IMR-90 (cell line): ENCODE data around the gene RBFOX1.

Source experiments
- BHLHE40 ChIP-seq: fragments of 150-350 bp; IDR thresholded peaks from 2 replicates; pipeline ENCODE4 v1.6.1; 2016; ENCODE audit warnings: mild to moderate bottlenecking, low read depth, low read length
- CEBPB ChIP-seq: IDR thresholded peaks from 2 replicates; pipeline ENCODE4 v1.6.1; 2012; ENCODE audit warnings: low read depth, low read length, improper control_type of control experiment
- CTCF ChIP-seq: conservative IDR thresholded peaks from 2 replicates; pipeline ENCODE4 v1.5.1; 2012; ENCODE audit warnings: mild to moderate bottlenecking, low read depth, low read length, improper control_type of control experiment
- MAFK ChIP-seq: IDR thresholded peaks from 2 replicates; pipeline ENCODE4 v1.6.1; 2012; ENCODE audit warnings: low read depth, low read length, improper control_type of control experiment
- POLR2A ChIP-seq: IDR thresholded peaks from 2 replicates; pipeline ENCODE4 v1.6.1; 2012; ENCODE audit warnings: mild to moderate bottlenecking, low read depth, low read length
- RAD21 ChIP-seq: IDR thresholded peaks from 2 replicates; pipeline ENCODE4 v1.6.1; 2012; ENCODE audit warnings: low read length, improper control_type of control experiment
- RFX5 ChIP-seq: IDR thresholded peaks from 2 replicates; pipeline ENCODE4 v1.8.0; 2012; ENCODE audit warnings: low read depth, mild to moderate bottlenecking, low read length, moderate library complexity
- SMC3 ChIP-seq: fragments of 150-350 bp; IDR thresholded peaks from 2 replicates; pipeline ENCODE4 v1.6.1; 2016; ENCODE audit warnings: low read depth, mild to moderate bottlenecking, antibody characterized with exemption, low read length, moderate library complexity
- USF2 ChIP-seq: fragments of 150-350 bp; IDR thresholded peaks from 2 replicates; pipeline ENCODE4 v1.6.1; 2017; ENCODE audit warnings: mild to moderate bottlenecking, antibody characterized with exemption, low read length, low read depth

GRCh38 chr16:7334801-7335560 is 2.3 kb downstream of the RBFOX1 start:
- no peak for TF ChIP-seq CTCF
- no peak for TF ChIP-seq POLR2A
- no peak for TF ChIP-seq RFX5
- TF ChIP-seq MAFK, result no peak
- no peak for TF ChIP-seq CEBPB
- TF ChIP-seq BHLHE40, result no peak
- TF ChIP-seq USF2, result no peak
- TF ChIP-seq SMC3, result no peak
- no peak for TF ChIP-seq RAD21
